ENCODE data around the gene OCA2. TPM values are rescaled to one million over a fixed set of nuclear protein-coding genes. Genes with fewer than 3 reads are reported as not detected.

The OCA2 gene
- total RNA-seq, 1 donor: not detected

DNA sequence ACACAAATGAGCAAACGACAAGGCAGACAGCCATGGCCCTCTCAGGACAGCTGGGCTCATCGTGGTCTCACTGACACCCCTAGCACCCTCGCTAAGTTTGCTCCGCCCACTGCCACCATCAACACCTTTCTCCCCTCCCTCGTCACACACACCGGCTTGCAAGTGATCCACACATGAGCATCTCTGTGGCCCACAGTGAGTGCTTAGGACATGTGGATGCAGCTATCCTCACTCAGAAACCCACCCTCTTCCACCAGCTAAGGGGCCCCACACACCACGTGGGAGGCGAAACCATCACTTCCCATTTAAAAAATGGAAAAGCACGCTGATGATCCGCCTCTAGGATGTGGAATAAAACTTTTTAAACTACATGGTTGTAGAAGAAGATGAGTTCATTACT, 105.6 kb downstream of the OCA2 start:
- TF ChIP-seq, protein P1, sequence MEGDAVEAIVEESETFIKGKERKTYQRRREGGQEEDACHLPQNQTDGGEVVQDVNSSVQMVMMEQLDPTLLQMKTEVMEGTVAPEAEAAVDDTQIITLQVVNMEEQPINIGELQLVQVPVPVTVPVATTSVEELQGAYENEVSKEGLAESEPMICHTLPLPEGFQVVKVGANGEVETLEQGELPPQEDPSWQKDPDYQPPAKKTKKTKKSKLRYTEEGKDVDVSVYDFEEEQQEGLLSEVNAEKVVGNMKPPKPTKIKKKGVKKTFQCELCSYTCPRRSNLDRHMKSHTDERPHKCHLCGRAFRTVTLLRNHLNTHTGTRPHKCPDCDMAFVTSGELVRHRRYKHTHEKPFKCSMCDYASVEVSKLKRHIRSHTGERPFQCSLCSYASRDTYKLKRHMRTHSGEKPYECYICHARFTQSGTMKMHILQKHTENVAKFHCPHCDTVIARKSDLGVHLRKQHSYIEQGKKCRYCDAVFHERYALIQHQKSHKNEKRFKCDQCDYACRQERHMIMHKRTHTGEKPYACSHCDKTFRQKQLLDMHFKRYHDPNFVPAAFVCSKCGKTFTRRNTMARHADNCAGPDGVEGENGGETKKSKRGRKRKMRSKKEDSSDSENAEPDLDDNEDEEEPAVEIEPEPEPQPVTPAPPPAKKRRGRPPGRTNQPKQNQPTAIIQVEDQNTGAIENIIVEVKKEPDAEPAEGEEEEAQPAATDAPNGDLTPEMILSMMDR (IDR thresholded peaks at IDR 0.05; ENCODE audit: insufficient read depth, low read length): no peak
- DNase-seq (ENCODE audit: low read depth): no peak
- no peak overlapping the region for H3K4me3 ChIP-seq (ENCODE audit: low read depth, low read length)

DNA sequence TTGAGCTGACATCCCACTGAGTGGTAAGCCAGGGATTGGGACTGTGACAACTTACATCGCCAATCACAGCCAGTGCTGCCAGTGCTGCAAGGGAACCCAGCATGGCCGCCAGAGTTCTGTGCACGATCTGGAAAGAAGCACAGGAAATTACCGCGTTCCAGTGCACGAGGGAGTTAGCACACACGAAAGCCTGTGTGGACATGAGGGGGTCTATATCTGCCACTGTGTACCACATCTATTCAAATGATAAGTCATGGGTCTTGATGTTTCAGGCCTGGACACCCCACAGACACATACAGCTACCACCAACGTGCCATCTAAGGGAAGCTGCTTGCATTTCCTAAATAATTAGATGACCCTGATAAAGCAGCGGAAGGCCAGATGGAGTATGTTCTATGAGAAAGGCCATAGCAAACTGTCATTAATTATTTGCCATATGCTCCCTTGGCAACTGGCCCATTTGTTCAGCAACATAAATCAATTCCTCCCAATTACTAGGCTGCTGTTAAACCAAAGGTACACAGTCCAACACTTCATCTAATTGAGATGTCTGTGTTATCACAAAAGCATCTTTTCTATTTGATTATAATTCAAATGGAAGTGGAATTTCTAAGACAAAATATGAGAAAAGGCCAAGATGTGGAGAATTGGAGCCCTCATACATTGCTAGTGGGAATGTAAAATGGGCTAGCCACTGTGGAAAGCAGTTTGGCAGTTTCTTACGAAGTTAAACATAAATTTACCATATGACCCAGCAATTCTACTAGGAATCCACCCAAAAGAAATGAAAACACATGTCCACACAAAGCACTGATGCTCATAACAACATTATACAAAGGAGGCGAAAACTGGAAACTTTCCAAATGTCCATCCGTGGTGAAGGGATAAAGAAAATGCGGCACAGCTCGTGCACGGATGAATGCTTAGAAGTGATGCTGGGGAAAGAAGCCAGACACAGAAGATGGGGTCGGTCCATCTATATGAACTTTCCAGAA, 108.3 kb downstream of the OCA2 start:
- DNase-seq (ENCODE audit: low read depth): no peak
- no peak overlapping the region for H3K4me3 ChIP-seq (ENCODE audit: low read depth, low read length)
- TF ChIP-seq, protein P1 (IDR thresholded peaks at IDR 0.05; ENCODE audit: insufficient read depth, low read length): no peak

DNA sequence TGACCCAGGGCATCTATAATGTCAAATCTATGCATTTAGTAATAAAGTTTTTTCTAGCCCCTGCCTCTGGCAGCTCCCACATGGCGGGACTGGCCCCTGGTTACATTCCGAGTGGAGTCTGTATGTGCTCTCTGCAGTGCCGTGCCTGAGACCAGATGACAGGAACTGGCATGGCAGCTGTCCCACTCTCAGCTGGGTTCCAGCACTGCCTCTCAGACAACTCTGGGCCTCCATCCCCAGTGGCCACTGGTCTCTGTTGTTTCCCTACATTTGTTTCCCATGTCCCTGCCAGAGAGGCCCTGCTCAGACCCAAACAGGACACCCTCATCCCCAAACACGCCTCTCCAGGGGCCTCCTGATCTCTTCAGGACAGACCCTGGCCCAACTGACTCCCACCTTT, 109.3 kb downstream of the OCA2 start:
- TF ChIP-seq, protein P1 (IDR thresholded peaks at IDR 0.05; ENCODE audit: insufficient read depth, low read length): no peak

DNA sequence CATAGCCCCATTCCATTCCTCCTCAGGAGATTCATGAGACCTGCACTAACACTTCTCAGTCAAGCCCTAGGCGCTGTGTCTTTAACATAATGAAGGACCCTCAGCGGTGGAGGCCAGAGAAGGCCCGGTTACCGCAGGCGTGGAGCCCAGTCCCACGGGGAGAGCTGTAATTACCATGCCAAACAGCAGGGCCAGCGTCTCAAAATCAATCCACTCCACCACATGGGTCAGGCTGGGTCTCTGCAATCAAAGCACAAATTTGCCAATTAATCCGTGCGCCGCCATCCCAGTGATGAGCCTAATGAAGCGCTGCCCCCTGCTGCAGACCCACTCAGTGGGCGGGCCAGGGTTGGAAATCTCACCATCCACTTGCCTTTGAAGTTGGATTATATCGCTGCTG, 109.7 kb downstream of the OCA2 start:
- DNase-seq (ENCODE audit: low read depth): no peak
- TF ChIP-seq, protein P1 (IDR thresholded peaks at IDR 0.05; ENCODE audit: insufficient read depth, low read length): no peak
- H3K4me3 ChIP-seq (ENCODE audit: low read depth, low read length): no peak overlapping the region

More for the DNA sequence above, 109.3 kb downstream of the OCA2 start:
- no peak for DNase-seq (ENCODE audit: low read depth)
- no peak overlapping the region for H3K4me3 ChIP-seq (ENCODE audit: low read depth, low read length)

DNA sequence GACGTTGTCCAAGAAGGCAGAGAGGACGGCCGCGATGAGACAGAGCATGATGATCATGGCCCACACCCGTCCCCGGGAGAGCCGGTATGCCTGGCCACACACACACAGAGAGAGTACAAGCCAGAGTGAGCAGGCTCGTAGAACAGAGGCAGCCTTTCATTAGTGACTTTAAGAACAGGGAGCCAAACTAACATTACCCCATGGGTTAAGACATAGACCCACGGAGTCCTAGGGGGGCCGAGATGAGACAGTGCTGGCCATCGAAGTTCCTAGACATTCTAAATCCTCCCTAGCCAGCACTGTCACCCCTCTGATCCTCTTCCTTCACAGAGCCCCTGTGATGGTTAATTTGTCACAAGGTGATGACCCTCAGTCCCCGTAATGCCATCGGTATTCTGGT, 114.0 kb downstream of the OCA2 start:
- DNase-seq (ENCODE audit: low read depth): no peak
- TF ChIP-seq, protein P1 (IDR thresholded peaks at IDR 0.05; ENCODE audit: insufficient read depth, low read length): no peak
- no peak overlapping the region for H3K4me3 ChIP-seq (ENCODE audit: low read depth, low read length)

DNA sequence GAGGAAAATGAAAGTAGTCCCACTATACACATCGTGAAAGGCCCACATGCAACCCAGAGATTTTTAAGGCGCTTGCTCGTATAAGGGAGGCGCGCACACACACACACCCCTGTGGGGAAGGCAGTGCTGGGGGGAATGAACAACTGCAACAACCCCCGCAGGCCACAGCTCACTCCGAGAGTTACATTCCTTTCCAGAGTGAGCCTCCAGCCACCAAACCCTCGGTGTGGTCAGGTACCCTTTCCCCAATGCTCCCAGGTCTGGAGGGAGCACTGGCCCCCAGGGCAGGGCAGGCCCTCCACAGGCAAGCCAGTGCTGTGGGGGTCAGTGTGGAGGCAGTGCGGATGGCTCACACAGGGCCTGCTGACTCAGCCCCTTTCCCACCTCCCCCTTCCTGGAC, 115.6 kb downstream of the OCA2 start:
- DNase-seq (ENCODE audit: low read depth): no peak
- H3K4me3 ChIP-seq (ENCODE audit: low read depth, low read length): no peak overlapping the region
- TF ChIP-seq, protein P1 (IDR thresholded peaks at IDR 0.05; ENCODE audit: insufficient read depth, low read length): no peak
